Naive B cell (primary cell): ENCODE results near the gene NIPAL4. TPM values are rescaled to one million over a fixed set of nuclear protein-coding genes. Genes with fewer than 3 reads are reported as not detected.

Experiments used
- ATAC-seq, 2 donors: fragments of 150-1000 bp; cut with Tn5 transposase; 2 replicates each; pipeline ENCODE4 v1.10.0; 2021; ENCODE audit warnings: low read depth in 2 of 2, mild to moderate bottlenecking in 2 of 2, moderate library complexity in 2 of 2
- DNase-seq: peaks from one replicate; pipeline ENCODE4 v3.0.0; 2022
- H3K27ac Mint-ChIP-seq, 6 donors: one replicate each; pipeline ENCODE4 v1.8.0; 2020 to 2022; ENCODE audit warnings: mild to moderate bottlenecking in 6 of 6, mixed read lengths in 6 of 6, moderate library complexity in 5 of 6, inconsistent platforms in 2 of 6
- H3K27me3 Mint-ChIP-seq, 3 donors: one replicate each; pipeline ENCODE4 v1.8.0; 2021 to 2022; ENCODE audit warnings: mixed read lengths in 3 of 3, mild to moderate bottlenecking in 1 of 3
- H3K36me3 Mint-ChIP-seq, 2 donors: one replicate each; pipeline ENCODE4 v1.8.0; 2020 to 2022; ENCODE audit warnings: mixed read lengths in 2 of 2, inconsistent platforms in 1 of 2, mild to moderate bottlenecking in 1 of 2
- H3K4me1 Mint-ChIP-seq, 3 donors: one replicate each; pipeline ENCODE4 v1.8.0; 2020 to 2022; ENCODE audit warnings: mixed read lengths in 3 of 3, inconsistent platforms in 1 of 3, mild to moderate bottlenecking in 1 of 3, moderate library complexity in 1 of 3
- H3K4me3 Mint-ChIP-seq, 8 donors: one replicate each; pipeline ENCODE4 v1.8.0; 2020 to 2022; ENCODE audit warnings: mild to moderate bottlenecking in 8 of 8, mixed read lengths in 8 of 8, moderate library complexity in 8 of 8, inconsistent platforms in 2 of 8
- H3K9me3 Mint-ChIP-seq, 7 donors: one replicate each; pipeline ENCODE4 v1.8.0; 2020 to 2022; ENCODE audit warnings: mixed read lengths in 7 of 7, mild to moderate bottlenecking in 5 of 7, inconsistent platforms in 2 of 7, moderate library complexity in 1 of 7
- polyA plus RNA-seq, 6 donors: library from polyadenylated mRNA; unstranded; fragments of 300-500 nt; fragmentation: Illumina TruSeq; gene quantifications; one replicate each; pipeline ENCODE4 v1.2.3, GENCODE V29; 2021; ENCODE audit warnings: low read depth in 6 of 6

NIPAL4 gene
- polyA plus RNA-seq, 6 donors from 2014 or later: 3.5 to 15.7 (median 10.3) TPM

- ATAC-seq: no peak
- H3K36me3 Mint-ChIP-seq: peaks cover 43 to 51% of the 10 kb centered on the region in 2 donors
- H3K27me3 Mint-ChIP-seq: no peaks in the 10 kb centered on the region
- peaks cover 53 to 79% (median 62%) of the 10 kb centered on the region in 3 donors for H3K4me1 Mint-ChIP-seq
- H3K9me3 Mint-ChIP-seq: peaks cover 0 to 5% (median 0%) of the 10 kb centered on the region in 7 donors
- H3K27ac Mint-ChIP-seq: peak overlapping the region in 5 of 6 donors; percentile 51 to 91 (median 83)
- no peak for DNase-seq
- H3K4me3 Mint-ChIP-seq: peak overlapping the region in 1 of 8 donors; percentile 9
These were observed 38.0 kb downstream of the NIPAL4 start for GRCh38 chr5:157497875-157498611.

GRCh38 chr5:157502143-157502647 is 42.2 kb downstream of the NIPAL4 start:
- H3K27ac Mint-ChIP-seq: peak overlapping the region; percentile 85 to 99 (median 98)
- no peaks in the 10 kb centered on the region for H3K27me3 Mint-ChIP-seq
- H3K36me3 Mint-ChIP-seq: peaks cover 50 to 57% of the 10 kb centered on the region in 2 donors
- peak; percentile 83 for DNase-seq
- H3K4me3 Mint-ChIP-seq: peak overlapping the region; percentile 50 to 88 (median 73)
- H3K9me3 Mint-ChIP-seq: peaks cover 0 to 8% (median 0%) of the 10 kb centered on the region in 7 donors
- peak; percentile 85 to 92 for ATAC-seq
- peaks cover 64 to 92% (median 81%) of the 10 kb centered on the region in 3 donors for H3K4me1 Mint-ChIP-seq

GRCh38 chr5:157504053-157504452 is 44.0 kb downstream of the NIPAL4 start:
- peak in 1 of 2 donors; percentile 45 for ATAC-seq
- H3K36me3 Mint-ChIP-seq: peaks cover 65 to 66% of the 10 kb centered on the region in 2 donors
- peak overlapping the region; percentile 80 to 99 (median 98) for H3K27ac Mint-ChIP-seq
- H3K9me3 Mint-ChIP-seq: peaks cover 0 to 8% (median 0%) of the 10 kb centered on the region in 7 donors
- peaks cover 77 to 100% (median 90%) of the 10 kb centered on the region in 3 donors for H3K4me1 Mint-ChIP-seq
- peak; percentile 37 for DNase-seq
- H3K27me3 Mint-ChIP-seq: no peaks in the 10 kb centered on the region
- H3K4me3 Mint-ChIP-seq: peak overlapping the region in 7 of 8 donors; percentile 35 to 88 (median 72)

- H3K27me3 Mint-ChIP-seq: no peaks in the 10 kb centered on the region
- peak overlapping the region; percentile 88 to 99 (median 96) for H3K27ac Mint-ChIP-seq
- peaks cover 77 to 99% (median 90%) of the 10 kb centered on the region in 3 donors for H3K4me1 Mint-ChIP-seq
- H3K9me3 Mint-ChIP-seq: peaks cover 0 to 8% (median 0%) of the 10 kb centered on the region in 7 donors
- ATAC-seq (no peak), DNase-seq (no peak)
- peaks cover 72% of the 10 kb centered on the region in 2 donors for H3K36me3 Mint-ChIP-seq
- peak overlapping the region in 7 of 8 donors; percentile 37 to 89 (median 53) for H3K4me3 Mint-ChIP-seq
These were observed 45.5 kb downstream of the NIPAL4 start for GRCh38 chr5:157505496-157505895.

- ATAC-seq (no peak), DNase-seq (no peak)
- H3K4me3 Mint-ChIP-seq: peak overlapping the region in 6 of 8 donors; percentile 12 to 55 (median 48)
- H3K27ac Mint-ChIP-seq: peak overlapping the region; percentile 88 to 99 (median 94)
- H3K27me3 Mint-ChIP-seq: no peaks in the 10 kb centered on the region
- H3K36me3 Mint-ChIP-seq: peaks cover 72% of the 10 kb centered on the region in 2 donors
- peaks cover 77 to 99% (median 90%) of the 10 kb centered on the region in 3 donors for H3K4me1 Mint-ChIP-seq
- H3K9me3 Mint-ChIP-seq: peaks cover 0 to 8% (median 0%) of the 10 kb centered on the region in 7 donors
These were observed 46.1 kb downstream of the NIPAL4 start for GRCh38 chr5:157506066-157506590.

GRCh38 chr5:157506981-157507780 is 47.2 kb downstream of the NIPAL4 start:
- peaks cover 0 to 8% (median 0%) of the 10 kb centered on the region in 7 donors for H3K9me3 Mint-ChIP-seq
- peak overlapping the region; percentile 26 to 97 (median 94) for H3K27ac Mint-ChIP-seq
- ATAC-seq (no peak), DNase-seq (no peak)
- H3K4me1 Mint-ChIP-seq: peaks cover 72 to 99% (median 89%) of the 10 kb centered on the region in 3 donors
- peaks cover 71 to 72% of the 10 kb centered on the region in 2 donors for H3K36me3 Mint-ChIP-seq
- no peaks in the 10 kb centered on the region for H3K27me3 Mint-ChIP-seq
- H3K4me3 Mint-ChIP-seq: peak overlapping the region in 5 of 8 donors; percentile 42 to 82 (median 53)

GRCh38 chr5:157509093-157509492 is 49.1 kb downstream of the NIPAL4 start:
- ATAC-seq (no peak), DNase-seq (no peak)
- peaks cover 77 to 81% of the 10 kb centered on the region in 2 donors for H3K36me3 Mint-ChIP-seq
- H3K27ac Mint-ChIP-seq: peak overlapping the region in 5 of 6 donors; percentile 77 to 96 (median 94)
- no peaks in the 10 kb centered on the region for H3K27me3 Mint-ChIP-seq
- peaks cover 71 to 99% (median 89%) of the 10 kb centered on the region in 3 donors for H3K4me1 Mint-ChIP-seq
- peaks cover 0 to 7% (median 0%) of the 10 kb centered on the region in 7 donors for H3K9me3 Mint-ChIP-seq
- peak overlapping the region in 7 of 8 donors; percentile 27 to 80 (median 44) for H3K4me3 Mint-ChIP-seq

- Mint-ChIP-seq H3K4me3 (peak overlapping the region in 3 of 8 donors; percentile 35 to 71 (median 40)), H3K27me3 (no peaks in the 10 kb centered on the region), H3K36me3 (peaks cover 75 to 82% of the 10 kb centered on the region in 2 donors), H3K9me3 (peaks cover 0 to 6% (median 0%) of the 10 kb centered on the region in 7 donors), H3K27ac (peak overlapping the region; percentile 41 to 94 (median 86)), H3K4me1 (peaks cover 70 to 97% (median 88%) of the 10 kb centered on the region in 3 donors)
- no peak for DNase-seq
- ATAC-seq: peak; percentile 13 to 18
These were observed 49.6 kb downstream of the NIPAL4 start for GRCh38 chr5:157509587-157509986.

GRCh38 chr5:157510682-157511081 is 50.7 kb downstream of the NIPAL4 start:
- Mint-ChIP-seq H3K4me1 (peaks cover 75 to 97% (median 88%) of the 10 kb centered on the region in 3 donors), H3K27ac (peak overlapping the region; percentile 50 to 97 (median 92)), H3K9me3 (peaks cover 0 to 3% (median 0%) of the 10 kb centered on the region in 7 donors), H3K4me3 (peak overlapping the region in 2 of 8 donors; percentile 40 to 49), H3K27me3 (no peaks in the 10 kb centered on the region), H3K36me3 (peaks cover 77 to 80% of the 10 kb centered on the region in 2 donors)
- DNase-seq (no peak), ATAC-seq (no peak)

- peaks cover 70 to 92% (median 86%) of the 10 kb centered on the region in 3 donors for H3K4me1 Mint-ChIP-seq
- H3K9me3 Mint-ChIP-seq: peaks cover 0 to 3% (median 0%) of the 10 kb centered on the region in 7 donors
- DNase-seq (no peak), ATAC-seq (no peak)
- peak overlapping the region; percentile 72 to 97 (median 92) for H3K27ac Mint-ChIP-seq
- peak overlapping the region in 3 of 8 donors; percentile 3 to 30 (median 21) for H3K4me3 Mint-ChIP-seq
- H3K27me3 Mint-ChIP-seq: no peaks in the 10 kb centered on the region
- peaks cover 70 to 74% of the 10 kb centered on the region in 2 donors for H3K36me3 Mint-ChIP-seq
These were observed 51.9 kb downstream of the NIPAL4 start for GRCh38 chr5:157511651-157512644.

GRCh38 chr5:157513182-157513581 is 53.2 kb downstream of the NIPAL4 start:
- Mint-ChIP-seq H3K27ac (peak overlapping the region; percentile 70 to 97 (median 92)), H3K9me3 (peaks cover 0 to 3% (median 0%) of the 10 kb centered on the region in 7 donors), H3K27me3 (no peaks in the 10 kb centered on the region), H3K4me1 (peaks cover 66 to 91% (median 81%) of the 10 kb centered on the region in 3 donors), H3K4me3 (no peak overlapping the region), H3K36me3 (peaks cover 70% of the 10 kb centered on the region in 2 donors)
- no peak for DNase-seq
- ATAC-seq: no peak
